NCI-H2196 (cell line): Measurements from ENCODE around the gene GPR35.
"Not testable (repeated sequence)": the region's sequence is repeated elsewhere in the genome, so short reads cannot be mapped to it uniquely, and the experiment has no call there.

Experiments
- DNase-seq: peaks from one replicate; lab custom pipeline; 2025; ENCODE audit not compliant: unreplicated experiment; lab: John Stamatoyannopoulos, UW

Gene GPR35

DNA sequence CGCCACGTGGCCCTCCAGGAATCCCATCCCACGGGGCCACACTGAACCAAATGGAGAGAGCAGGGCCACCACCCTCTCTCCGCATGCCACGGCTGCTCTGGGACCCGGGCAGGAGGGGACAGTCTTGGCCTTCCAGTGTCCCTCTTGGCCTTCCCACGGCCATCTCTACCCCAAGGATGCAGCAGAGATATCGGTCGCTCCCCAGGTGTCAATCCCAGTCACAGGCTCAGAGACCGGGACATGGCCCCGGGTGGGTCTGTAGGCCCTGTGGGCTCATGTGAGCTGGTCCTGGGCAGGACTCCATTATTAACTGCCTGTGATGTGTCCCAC, 23.5 kb upstream of the GPR35 start:
- DNase-seq, result no peak

GRCh38 chr2:240602266-240603050, 22.8 kb upstream of the GPR35 start:
- no peak for DNase-seq

DNA sequence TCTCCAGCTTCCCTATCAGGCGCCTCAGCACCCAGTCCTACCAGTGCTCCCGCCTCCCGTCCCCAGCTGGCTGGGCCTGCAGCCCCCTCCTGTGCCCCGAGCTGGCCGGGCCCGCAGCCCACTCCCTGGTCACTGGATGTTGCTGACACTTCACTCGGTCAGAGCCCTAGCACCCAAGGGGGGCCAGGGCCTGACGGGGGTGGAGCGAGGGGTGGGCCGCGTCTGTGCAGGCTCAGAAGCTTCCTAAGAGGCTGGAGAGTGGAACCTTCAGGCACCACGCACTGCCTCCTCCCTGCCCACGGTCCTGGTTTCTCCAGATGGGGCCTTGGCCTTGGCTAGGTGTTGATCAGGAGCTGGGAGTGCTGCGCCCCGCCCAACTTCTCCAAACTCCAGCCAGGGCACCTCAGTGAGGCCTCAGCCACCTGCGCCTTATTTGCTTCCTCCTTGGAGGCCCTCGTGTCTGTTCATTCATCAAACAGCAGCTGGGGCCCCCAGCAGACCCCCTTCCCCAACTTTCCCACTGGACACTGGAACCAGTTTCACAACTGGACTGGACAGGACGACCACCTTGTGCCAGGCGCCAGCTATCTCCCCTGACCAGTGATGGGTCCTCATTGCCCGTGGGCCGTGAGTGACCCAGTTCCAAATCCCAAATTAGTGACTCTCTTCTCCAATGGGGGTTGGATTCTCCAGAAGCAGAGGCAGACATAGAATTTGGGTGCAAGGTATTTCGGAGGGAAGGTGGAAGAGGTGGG, 22.0 kb upstream of the GPR35 start:
- no peak for DNase-seq

DNA sequence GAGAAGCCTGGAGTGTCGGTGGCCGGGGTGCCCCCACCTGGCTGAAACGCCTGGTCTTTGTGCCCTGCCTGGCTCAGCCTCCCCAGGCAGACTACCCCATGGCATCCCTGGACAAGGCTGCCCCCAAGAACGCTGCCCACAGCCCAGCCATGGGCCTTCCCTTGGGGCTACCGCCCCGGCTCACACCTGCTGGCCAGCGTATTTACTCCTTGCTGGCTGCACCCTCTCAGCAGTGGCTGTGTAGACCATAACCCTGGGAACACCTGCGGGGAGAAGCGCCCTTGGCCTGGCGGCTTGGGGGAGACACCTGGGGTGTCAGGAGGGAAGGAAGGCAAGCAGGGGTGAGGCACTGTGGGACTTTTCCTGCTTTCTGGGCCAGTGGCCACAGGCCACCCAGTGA, 21.4 kb upstream of the GPR35 start:
- no peak for DNase-seq

GRCh38 chr2:240604291-240604938, 20.9 kb upstream of the GPR35 start:
- DNase-seq, result peak; percentile 94

- no peak for DNase-seq
Measured at GRCh38 chr2:240604939-240605716, 20.2 kb upstream of the GPR35 start.

DNA sequence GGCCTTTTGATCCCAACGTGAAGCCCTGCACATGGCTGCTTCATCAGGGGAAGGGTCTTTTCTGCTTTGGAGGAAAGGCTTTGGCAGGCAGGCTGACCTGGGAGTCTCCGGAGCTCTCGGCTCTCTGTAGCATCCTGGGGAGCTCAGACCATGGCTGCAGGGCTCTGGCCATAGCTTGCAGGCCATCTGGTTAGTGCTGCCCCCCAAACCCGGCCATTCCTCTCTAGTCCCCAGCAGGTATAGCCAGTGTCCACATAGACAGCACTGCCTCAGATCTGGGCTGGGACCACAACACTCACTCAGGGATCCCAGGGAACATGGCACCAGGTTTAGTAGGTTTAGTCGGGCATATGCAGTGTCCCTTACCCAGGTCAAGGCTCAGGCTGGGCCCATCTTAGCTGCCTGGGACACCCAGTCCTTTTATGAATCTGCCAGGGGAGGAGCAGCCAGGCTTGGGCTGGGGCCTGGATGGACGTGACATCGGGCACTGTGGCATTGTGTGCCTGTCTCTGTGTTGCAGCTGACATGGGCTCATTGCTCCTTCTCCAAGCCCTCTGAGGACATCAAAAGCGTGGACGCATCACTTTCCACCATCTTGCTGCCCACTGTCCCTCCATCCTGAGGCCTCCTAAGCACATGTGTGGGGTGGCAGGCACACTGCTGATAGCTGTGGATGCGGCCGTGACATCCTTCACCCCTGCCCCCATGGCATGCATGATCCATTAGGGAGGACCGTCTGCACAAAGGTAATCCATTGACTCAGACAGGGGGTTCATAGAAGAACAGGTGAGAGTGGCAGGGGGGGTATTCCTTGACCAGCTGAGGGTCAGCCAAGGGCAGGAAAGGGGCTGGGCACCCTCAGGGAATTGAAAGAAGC, 19.2 kb upstream of the GPR35 start:
- no peak for DNase-seq

- no peak for DNase-seq
Measured at GRCh38 chr2:240611601-240612210, 13.6 kb upstream of the GPR35 start.

- no peak for DNase-seq
Measured at GRCh38 chr2:240613781-240614180, 11.5 kb upstream of the GPR35 start.

DNA sequence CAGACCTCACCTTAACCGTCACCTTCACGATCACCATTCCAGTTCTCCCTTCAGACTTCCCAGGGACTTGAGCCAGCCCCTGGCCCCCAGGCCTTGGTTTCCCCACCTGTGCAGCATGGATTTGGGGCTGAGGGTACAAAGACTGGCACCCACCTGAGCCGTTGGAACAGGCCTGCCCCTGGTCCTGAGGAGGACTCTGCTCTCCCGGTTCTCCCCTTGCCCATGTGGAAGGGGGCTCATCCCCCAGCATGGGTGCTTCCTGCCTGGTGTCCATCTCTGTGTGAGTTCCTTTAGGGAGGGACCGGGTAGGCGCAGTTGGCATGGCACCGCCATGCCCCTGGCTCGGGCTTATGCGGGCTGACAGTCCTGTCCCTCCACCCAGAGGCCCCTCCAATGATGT, 10.9 kb upstream of the GPR35 start:
- DNase-seq, result no peak

DNA sequence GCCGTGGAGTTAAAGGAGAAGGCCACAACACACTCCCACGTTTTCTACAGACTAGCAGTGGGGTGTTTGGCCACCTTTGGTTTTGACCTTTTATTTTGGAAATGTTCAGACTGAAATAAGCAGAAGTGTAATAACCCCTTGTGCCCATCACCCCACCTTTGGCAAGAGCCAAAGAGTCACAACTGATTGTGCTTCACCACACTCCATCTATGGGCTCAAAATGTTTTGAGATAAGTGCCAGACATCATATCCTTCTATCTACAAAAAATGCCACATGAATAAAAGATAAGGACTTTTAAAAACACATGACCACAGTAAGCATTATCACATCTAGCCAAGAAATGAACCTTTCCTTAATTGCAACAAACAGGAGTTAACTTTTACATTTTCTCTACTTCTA, 9.9 kb upstream of the GPR35 start:
- DNase-seq, result peak; percentile 28

- DNase-seq, result peak; percentile 62
Measured at GRCh38 chr2:240615820-240616547, 9.3 kb upstream of the GPR35 start.

- not testable (repeated sequence) for DNase-seq
Measured at GRCh38 chr2:240616860-240617666, 8.2 kb upstream of the GPR35 start.

GRCh38 chr2:240618776-240619175, 6.5 kb upstream of the GPR35 start:
- DNase-seq, result no peak

DNA sequence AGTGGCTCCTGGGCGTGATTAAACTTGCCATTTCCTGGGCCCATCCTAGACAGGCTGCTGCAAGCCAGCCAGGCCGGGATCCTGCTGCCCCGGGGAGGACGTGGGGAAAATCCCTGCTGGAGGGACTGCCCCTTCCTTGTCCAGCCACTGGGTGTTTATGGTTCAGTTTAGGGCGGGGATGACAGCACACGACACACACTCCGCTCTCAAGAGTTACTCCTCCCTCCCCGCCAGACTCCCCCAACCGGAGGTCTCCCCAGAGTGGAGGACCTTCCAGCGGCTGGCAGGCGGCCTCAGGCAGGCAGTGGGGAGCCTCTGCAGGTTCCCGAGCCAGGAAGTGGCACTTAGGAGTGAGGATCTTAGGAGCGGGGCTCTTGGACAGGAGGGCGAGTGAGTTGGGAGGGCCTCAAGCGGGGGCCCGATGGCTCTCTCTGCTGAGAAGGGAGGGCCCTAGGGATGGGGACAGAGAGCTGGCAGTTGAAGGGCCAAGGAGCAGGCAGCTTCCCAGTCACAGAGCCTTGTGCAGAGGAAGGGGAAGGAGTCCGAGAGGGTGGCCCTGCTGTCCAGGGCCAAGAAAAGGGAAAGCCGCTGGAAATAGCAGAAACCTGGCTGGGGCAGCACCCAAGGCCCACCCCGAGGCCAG, 5.7 kb upstream of the GPR35 start:
- no peak for DNase-seq

GRCh38 chr2:240620149-240620731, 5.0 kb upstream of the GPR35 start:
- no peak for DNase-seq

- no peak for DNase-seq
Measured at GRCh38 chr2:240620859-240621258, 4.4 kb upstream of the GPR35 start.

DNA sequence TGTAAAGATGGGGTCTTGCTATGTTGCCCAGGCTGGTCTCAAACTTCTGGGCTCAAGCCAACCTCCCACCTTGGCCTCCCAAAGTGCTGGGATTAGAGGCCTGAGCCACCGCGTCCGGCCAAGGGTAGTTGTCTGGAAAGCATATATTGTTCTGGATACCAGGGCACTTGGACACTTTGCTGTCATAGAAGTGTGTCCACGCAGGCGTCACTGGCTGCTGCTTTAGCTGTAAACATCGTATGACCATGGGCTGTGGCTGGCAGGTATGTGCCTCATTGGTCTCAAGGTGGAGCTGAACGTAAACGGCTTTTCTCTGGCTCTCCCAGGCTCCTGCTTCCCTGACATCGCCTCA, 3.2 kb upstream of the GPR35 start:
- no peak for DNase-seq
